Panc1 (cell line): ENCODE results near the gene ADAD2. TPM values are rescaled to one million over a fixed set of nuclear protein-coding genes. Genes with fewer than 3 reads are reported as not detected.
"Not testable (repeated sequence)": the region's sequence is repeated elsewhere in the genome, so short reads cannot be mapped to it uniquely, and the experiment has no call there.

Experiments used
- ATAC-seq: fragments of 200-7000 bp; cut with Tn5 transposase; 2 replicates; pipeline ENCODE4 v1.9.1; 2020; ENCODE audit warnings: mild to moderate bottlenecking, moderate library complexity
- BruUV-seq: library from RNA; stranded (reverse); fragments of 400-500 nt; replicated peaks from 2 replicates; lab custom pipeline; 2021; lab: Mats Ljungman, UMichigan
- CTCF ChIA-PET: fragments of 300-600 bp; sonication (Branson Sonifier 250); formaldehyde crosslinking; loops from one replicate; lab custom pipeline; 2022; ENCODE audit warnings: antibody characterized with exemption; lab: Charles Lee
- POLR2A ChIA-PET: fragments of 300-600 bp; sonication (Branson Sonifier 250); formaldehyde crosslinking; loops from one replicate; lab custom pipeline; 2022; ENCODE audit warnings: antibody characterized with exemption; lab: Charles Lee
- DNase-seq: peaks from one replicate; pipeline ENCODE4 v3.0.0-alpha.2; 2010; ENCODE audit warnings: low read depth, low spot score
- H3K27ac ChIP-seq: 2 replicates; pipeline ENCODE4 v1.5.1; 2011; ENCODE audit warnings: mild to moderate bottlenecking, low read length, inconsistent platforms
- H3K27me3 ChIP-seq: fragments of 200-500 bp; sonication (Bioruptor generic); 2 replicates; pipeline ENCODE4 v1.6.0; 2014; ENCODE audit warnings: low read length, inconsistent platforms; ENCODE audit not compliant: control insufficient read depth, insufficient read depth
- H3K36me3 ChIP-seq: fragments of 200-500 bp; sonication (Bioruptor generic); 2 replicates; pipeline ENCODE4 v1.5.1; 2014; ENCODE audit warnings: inconsistent platforms, mild to moderate bottlenecking, low read length, moderate library complexity; ENCODE audit not compliant: control insufficient read depth, insufficient read depth
- H3K4me1 ChIP-seq: 2 replicates; pipeline ENCODE4 v1.5.1; 2011; ENCODE audit warnings: inconsistent platforms, mild to moderate bottlenecking, low read length, moderate library complexity; ENCODE audit not compliant: control insufficient read depth, insufficient read depth
- H3K4me3 ChIP-seq, 2 experiments: 2 replicates each; pipeline ENCODE4 v1.5.1; 2011 to 2012; ENCODE audit warnings: low read depth in 2 of 2, low read length in 2 of 2, mild to moderate bottlenecking in 2 of 2, inconsistent platforms in 1 of 2, moderate library complexity in 1 of 2
- H3K9me3 ChIP-seq: fragments of 200-500 bp; sonication (Bioruptor generic); 2 replicates; pipeline ENCODE4 v1.5.1; 2014; ENCODE audit warnings: low read depth, mild to moderate bottlenecking, inconsistent platforms, low read length, moderate library complexity; ENCODE audit not compliant: control insufficient read depth, insufficient read depth
- POLR2AphosphoS5 ChIP-seq: IDR thresholded peaks from 2 replicates; pipeline ENCODE4 v1.6.1; 2012; ENCODE audit warnings: mild to moderate bottlenecking, low read depth, low read length, moderate library complexity
- REST ChIP-seq, 2 experiments: IDR thresholded peaks; 2 replicates each; pipeline ENCODE4 v1.6.1; 2011 to 2012; ENCODE audit warnings: low read depth in 2 of 2, control low read depth in 1 of 2, low read length in 1 of 2, mild to moderate bottlenecking in 1 of 2, moderate library complexity in 1 of 2; ENCODE audit not compliant: insufficient read depth in 1 of 2
- SIN3A ChIP-seq: IDR thresholded peaks from 2 replicates; pipeline ENCODE4 v1.6.1; 2012; ENCODE audit warnings: low read depth, mild to moderate bottlenecking, low read length, moderate library complexity, borderline replicate concordance; ENCODE audit not compliant: insufficient read depth
- TCF7L2 ChIP-seq: IDR thresholded peaks from 2 replicates; pipeline ENCODE4 v1.6.1; 2011; ENCODE audit warnings: mild to moderate bottlenecking, low read depth, low read length, inconsistent platforms
- in situ Hi-C: cut with HindIII; loops from 2 replicates; pipeline ENCODE4 v1.10.0; 2016; ENCODE audit warnings: low sequenced_read_pairs, low pct_unique_long_range_greater_than_20kb
- intact Hi-C: fragments of 100-400 bp; cut with micrococcal nuclease; formaldehyde crosslinking; loops from one replicate; pipeline ENCODE4 v1.10.0; 2022; ENCODE audit not compliant: unreplicated experiment
- total RNA-seq: library from RNA; stranded (reverse); gene quantifications from one replicate; pipeline ENCODE4 v1.2.1, GENCODE V29; 2021; ENCODE audit not compliant: unreplicated experiment
- TF ChIP-seq, protein P1 (sequence below): fragments of 450-650 bp; IDR thresholded peaks from 2 replicates; pipeline ENCODE4 v1.5.1; 2017; ENCODE audit warnings: mild to moderate bottlenecking

Gene ADAD2
- total RNA-seq, 1 experiment from 2014 or later: not detected

GRCh38 chr16:84199861-84200260 lies 8.9 kb downstream of the ADAD2 start:
- Histone ChIP-seq H3K27ac (no peak overlapping the region), H3K27me3 (no peaks in the 10 kb centered on the region), H3K4me3 (no peak overlapping the region), H3K4me1 (no peaks in the 10 kb centered on the region), H3K9me3 (no peaks in the 10 kb centered on the region), H3K36me3 (no peaks in the 10 kb centered on the region)
- ChIA-PET CTCF (no interaction called here), POLR2A (no interaction called here)
- no TSS peak for BruUV-seq
- intact Hi-C loops: no loop called here
- TF ChIP-seq POLR2AphosphoS5 (no peak), TCF7L2 (no peak), REST (IDR thresholded peaks at IDR 0.05; ENCODE audit: insufficient read depth in 1 of 2, low read depth in 2 of 2, low read length in 1 of 2) (no peak), SIN3A (no peak)
- TF ChIP-seq, protein P1, sequence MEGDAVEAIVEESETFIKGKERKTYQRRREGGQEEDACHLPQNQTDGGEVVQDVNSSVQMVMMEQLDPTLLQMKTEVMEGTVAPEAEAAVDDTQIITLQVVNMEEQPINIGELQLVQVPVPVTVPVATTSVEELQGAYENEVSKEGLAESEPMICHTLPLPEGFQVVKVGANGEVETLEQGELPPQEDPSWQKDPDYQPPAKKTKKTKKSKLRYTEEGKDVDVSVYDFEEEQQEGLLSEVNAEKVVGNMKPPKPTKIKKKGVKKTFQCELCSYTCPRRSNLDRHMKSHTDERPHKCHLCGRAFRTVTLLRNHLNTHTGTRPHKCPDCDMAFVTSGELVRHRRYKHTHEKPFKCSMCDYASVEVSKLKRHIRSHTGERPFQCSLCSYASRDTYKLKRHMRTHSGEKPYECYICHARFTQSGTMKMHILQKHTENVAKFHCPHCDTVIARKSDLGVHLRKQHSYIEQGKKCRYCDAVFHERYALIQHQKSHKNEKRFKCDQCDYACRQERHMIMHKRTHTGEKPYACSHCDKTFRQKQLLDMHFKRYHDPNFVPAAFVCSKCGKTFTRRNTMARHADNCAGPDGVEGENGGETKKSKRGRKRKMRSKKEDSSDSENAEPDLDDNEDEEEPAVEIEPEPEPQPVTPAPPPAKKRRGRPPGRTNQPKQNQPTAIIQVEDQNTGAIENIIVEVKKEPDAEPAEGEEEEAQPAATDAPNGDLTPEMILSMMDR: no peak
- no peak for ATAC-seq
- in situ Hi-C loops: no loop called here
- DNase-seq: no peak

DNA sequence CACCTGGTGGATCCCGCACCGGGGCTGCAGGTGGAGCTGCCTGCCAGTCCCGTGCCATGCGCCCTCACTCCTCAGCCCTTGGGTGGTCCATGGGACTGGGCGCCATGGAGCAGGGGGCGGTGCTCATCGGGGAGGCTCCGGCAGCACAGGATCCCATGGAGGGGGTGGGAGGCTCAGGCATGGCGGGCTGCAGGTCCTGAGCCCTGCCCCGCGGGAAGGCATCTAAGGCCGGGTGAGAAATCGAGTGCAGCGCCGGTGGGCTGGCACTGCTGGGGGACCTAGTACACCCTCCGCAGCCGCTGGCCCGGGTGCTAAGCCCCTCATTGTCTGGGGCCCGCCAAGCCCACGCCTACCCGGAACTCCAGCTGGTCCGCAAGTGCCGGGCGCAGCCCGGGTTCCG lies 13.6 kb downstream of the ADAD2 start:
- H3K4me3 ChIP-seq, in situ Hi-C loops, H3K9me3 ChIP-seq, H3K4me1 ChIP-seq, BruUV-seq, ATAC-seq, H3K36me3 ChIP-seq, H3K27ac ChIP-seq, intact Hi-C loops, POLR2A ChIA-PET, DNase-seq, H3K27me3 ChIP-seq, CTCF ChIA-PET: not testable (repeated sequence)

- in situ Hi-C loops: not testable (repeated sequence)
These were observed 14.2 kb downstream of the ADAD2 start for GRCh38 chr16:84205123-84205522.

More at GRCh38 chr16:84205123-84205522, 14.2 kb downstream of the ADAD2 start:
- H3K4me1 ChIP-seq, POLR2A ChIA-PET, BruUV-seq, H3K27me3 ChIP-seq, ATAC-seq, intact Hi-C loops, DNase-seq, H3K9me3 ChIP-seq, H3K4me3 ChIP-seq, H3K27ac ChIP-seq, H3K36me3 ChIP-seq, CTCF ChIA-PET: not testable (repeated sequence)
